Activated naive CD8-positive, alpha-beta T cell treated with anti-CD3 and anti-CD28 coated beads for 36 hours (primary cell): ENCODE results near the gene FAM25G. TPM values are rescaled to one million over a fixed set of nuclear protein-coding genes. Genes with fewer than 3 reads are reported as not detected.

Experiments
- DNase-seq: peaks from one replicate; pipeline ENCODE4 v3.0.0; 2021
- H3K27ac Mint-ChIP-seq: one replicate; pipeline ENCODE4 v1.8.0; 2022; ENCODE audit warnings: mild to moderate bottlenecking, moderate library complexity, mixed read lengths
- H3K27me3 Mint-ChIP-seq: one replicate; pipeline ENCODE4 v1.8.0; 2022; ENCODE audit warnings: mild to moderate bottlenecking, mixed read lengths
- H3K36me3 Mint-ChIP-seq: one replicate; pipeline ENCODE4 v1.8.0; 2021; ENCODE audit warnings: mild to moderate bottlenecking, mixed read lengths
- H3K4me1 Mint-ChIP-seq: one replicate; pipeline ENCODE4 v1.8.0; 2021; ENCODE audit warnings: mixed read lengths
- H3K4me3 Mint-ChIP-seq: one replicate; pipeline ENCODE4 v1.8.0; 2022; ENCODE audit warnings: mild to moderate bottlenecking, moderate library complexity, mixed read lengths
- H3K9me3 Mint-ChIP-seq: one replicate; pipeline ENCODE4 v1.8.0; 2022; ENCODE audit warnings: mixed read lengths
- total RNA-seq, 2 experiments: library from RNA; stranded (reverse); gene quantifications; one replicate each; pipeline ENCODE4 v1.2.3, GENCODE V29; 2021

Gene FAM25G
- total RNA-seq, 2 experiments from 2014 or later, result not detected

DNA sequence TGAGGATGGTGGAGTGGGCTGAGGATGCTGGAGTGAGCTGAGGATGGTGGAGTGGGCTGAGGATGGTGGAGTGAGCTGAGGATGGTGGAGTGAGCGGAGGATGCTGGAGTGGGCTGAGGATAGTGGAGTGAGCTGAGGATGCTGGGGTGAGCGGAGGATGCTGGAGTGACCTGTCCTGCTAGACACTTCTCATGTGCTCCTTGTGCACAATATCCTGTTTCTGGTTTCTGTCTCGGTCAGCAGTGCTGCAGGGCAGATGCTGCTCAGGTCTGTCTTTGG lies 36.8 kb downstream of the FAM25G start:
- no peaks in the 10 kb centered on the region for H3K9me3 Mint-ChIP-seq
- no peak for DNase-seq
- H3K4me3 Mint-ChIP-seq, result no peak overlapping the region
- peaks cover 3% of the 10 kb centered on the region for H3K27me3 Mint-ChIP-seq
- no peaks in the 10 kb centered on the region for H3K36me3 Mint-ChIP-seq
- no peak overlapping the region for H3K27ac Mint-ChIP-seq
- H3K4me1 Mint-ChIP-seq, result no peaks in the 10 kb centered on the region

DNA sequence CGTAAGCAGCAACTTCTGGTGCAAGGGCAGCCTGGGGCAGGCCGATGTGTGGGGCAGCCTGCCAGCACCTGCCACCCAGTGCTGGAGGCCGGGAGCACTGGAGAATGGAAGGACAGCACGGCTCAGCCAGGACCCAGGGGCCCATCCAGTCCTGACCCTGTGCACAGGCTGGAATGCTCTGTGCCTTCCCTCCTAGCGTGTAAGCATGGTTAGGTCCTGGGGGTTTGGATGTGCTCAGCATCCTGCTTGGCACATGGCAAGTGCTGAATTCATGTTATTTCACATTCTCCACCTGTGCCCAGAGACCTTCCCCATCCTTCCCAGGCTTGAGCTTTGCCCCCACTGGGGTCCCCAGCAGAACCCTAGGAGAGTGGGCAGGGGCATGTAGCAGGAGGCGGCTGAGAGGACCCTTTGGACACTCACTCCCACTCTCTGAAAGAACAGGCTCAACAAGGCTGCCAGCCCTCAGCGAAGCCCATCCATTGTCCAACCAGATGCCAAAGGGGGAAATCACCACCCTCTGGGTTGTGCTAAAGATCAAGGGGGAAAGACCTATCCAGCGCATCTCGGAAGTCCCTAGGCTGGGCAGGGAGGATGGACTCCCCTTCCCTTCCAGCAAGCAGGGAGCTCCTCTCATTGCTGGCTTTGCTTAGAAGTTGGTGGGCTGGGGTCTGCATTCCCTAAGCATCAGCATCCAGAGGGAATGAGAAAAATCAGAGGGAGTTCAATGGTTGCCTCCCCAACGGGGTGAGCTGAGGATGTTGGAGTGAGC lies 37.3 kb downstream of the FAM25G start:
- H3K27me3 Mint-ChIP-seq, result no peaks in the 10 kb centered on the region
- no peak for DNase-seq
- H3K4me1 Mint-ChIP-seq, result no peaks in the 10 kb centered on the region
- H3K36me3 Mint-ChIP-seq, result no peaks in the 10 kb centered on the region
- H3K27ac Mint-ChIP-seq, result no peak overlapping the region
- H3K4me3 Mint-ChIP-seq, result no peak overlapping the region
- no peaks in the 10 kb centered on the region for H3K9me3 Mint-ChIP-seq

DNA sequence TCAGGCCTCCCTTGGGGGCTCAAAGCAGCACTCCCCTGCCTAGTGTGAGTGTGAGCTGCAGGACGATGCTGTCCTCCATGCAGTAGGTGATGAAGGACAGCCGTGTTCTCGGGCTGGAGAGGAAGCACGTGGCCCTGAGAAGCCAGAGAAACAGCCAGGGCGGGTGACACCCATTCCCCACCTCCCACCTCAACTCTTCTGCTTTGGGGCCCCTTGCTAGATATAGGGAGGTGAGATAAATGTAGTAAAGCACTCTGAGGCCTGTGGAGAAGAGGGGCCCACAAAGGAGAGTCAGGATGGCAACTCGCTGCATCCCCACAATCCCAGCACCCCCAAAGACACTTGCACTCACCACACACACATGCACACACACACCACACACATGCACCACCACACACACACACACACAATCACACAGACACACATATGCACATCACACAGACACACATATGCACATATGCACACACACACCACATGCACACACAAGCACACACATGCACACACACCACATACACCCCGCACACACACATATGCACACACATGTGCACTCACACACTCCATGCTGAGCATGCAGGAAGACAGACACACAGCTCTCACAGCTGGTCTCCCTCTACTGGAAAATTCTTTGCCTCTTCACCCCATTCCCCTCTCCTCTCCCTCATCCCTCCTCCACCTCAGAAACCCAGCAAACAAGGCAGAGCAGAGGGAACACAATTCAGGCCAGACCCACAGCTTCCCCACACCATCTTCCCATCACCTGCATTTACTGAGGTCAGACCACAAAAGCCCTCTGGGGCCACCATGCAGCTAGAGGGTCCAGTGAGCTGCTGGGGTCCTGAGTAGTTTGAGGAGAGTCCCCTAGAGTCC lies 38.1 kb downstream of the FAM25G start:
- Mint-ChIP-seq H3K9me3 (no peaks in the 10 kb centered on the region), H3K36me3 (no peaks in the 10 kb centered on the region), H3K27ac (no peak overlapping the region), H3K4me3 (no peak overlapping the region), H3K27me3 (no peaks in the 10 kb centered on the region), H3K4me1 (peaks cover 7% of the 10 kb centered on the region)
- no peak for DNase-seq

DNA sequence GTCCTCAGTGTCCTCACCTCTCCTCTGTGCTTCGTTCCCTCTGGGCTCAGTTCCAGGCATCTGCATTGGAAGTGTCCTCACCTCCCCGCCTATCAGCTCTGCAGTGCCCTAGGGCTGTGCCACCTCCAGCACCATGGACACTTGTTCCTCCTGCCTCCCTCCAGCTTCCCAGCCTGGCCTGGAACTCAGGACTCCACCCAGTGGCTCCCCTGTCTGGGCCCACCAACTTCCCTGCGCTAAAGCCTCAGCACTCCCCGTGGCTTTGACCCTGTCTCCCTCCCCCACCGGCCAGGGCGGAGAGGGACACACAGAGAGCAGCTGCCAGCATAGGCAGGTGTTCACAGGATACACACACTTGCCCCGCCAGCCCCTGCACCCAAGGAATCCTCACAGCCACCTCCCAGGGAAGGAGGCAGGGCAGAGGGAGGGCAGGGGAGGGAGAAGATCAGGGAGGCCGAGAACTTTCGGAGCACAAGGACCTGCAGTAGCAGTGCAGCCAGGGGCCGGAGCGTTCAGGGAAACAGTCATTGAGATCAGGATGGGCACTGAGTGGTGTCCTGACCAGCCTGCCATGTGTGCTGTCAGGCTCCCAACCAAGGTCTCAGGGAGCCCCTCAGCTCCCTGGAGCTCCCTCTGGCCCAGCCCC lies 38.9 kb downstream of the FAM25G start:
- DNase-seq, result no peak
- peaks cover 8% of the 10 kb centered on the region for H3K4me1 Mint-ChIP-seq

DNA sequence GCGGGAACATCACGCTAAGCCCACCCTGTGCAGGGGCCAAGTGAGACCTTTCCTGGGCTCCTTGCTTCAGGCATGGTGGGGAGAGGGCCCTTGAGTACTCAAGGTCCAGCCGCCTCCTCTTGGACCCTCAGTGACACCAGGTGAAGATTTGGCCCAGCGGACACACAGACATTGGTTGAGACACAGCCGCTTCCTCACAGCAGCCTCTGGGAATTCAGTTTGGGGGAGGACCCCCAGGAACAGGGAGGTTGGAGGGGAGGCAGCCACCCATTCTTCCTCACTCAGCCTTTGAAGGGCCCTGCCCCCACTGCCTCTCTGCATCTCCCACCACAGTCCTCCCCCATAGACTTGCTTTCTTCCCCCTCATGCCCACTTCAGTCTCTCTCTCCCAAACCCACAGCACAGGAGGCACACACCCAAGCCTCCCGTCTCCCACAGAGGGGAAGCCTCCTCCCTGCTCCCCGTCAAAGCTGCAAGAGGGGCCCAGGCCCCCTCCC lies 39.5 kb downstream of the FAM25G start:
- no peaks in the 10 kb centered on the region for H3K9me3 Mint-ChIP-seq
- no peaks in the 10 kb centered on the region for H3K36me3 Mint-ChIP-seq
- no peak overlapping the region for H3K4me3 Mint-ChIP-seq
- no peak overlapping the region for H3K27ac Mint-ChIP-seq
- no peak for DNase-seq
- H3K4me1 Mint-ChIP-seq, result peaks cover 8% of the 10 kb centered on the region
- H3K27me3 Mint-ChIP-seq, result no peaks in the 10 kb centered on the region

More for the DNA sequence above, 38.9 kb downstream of the FAM25G start:
- Mint-ChIP-seq H3K9me3 (no peaks in the 10 kb centered on the region), H3K27me3 (no peaks in the 10 kb centered on the region), H3K36me3 (no peaks in the 10 kb centered on the region), H3K27ac (no peak overlapping the region), H3K4me3 (no peak overlapping the region)

DNA sequence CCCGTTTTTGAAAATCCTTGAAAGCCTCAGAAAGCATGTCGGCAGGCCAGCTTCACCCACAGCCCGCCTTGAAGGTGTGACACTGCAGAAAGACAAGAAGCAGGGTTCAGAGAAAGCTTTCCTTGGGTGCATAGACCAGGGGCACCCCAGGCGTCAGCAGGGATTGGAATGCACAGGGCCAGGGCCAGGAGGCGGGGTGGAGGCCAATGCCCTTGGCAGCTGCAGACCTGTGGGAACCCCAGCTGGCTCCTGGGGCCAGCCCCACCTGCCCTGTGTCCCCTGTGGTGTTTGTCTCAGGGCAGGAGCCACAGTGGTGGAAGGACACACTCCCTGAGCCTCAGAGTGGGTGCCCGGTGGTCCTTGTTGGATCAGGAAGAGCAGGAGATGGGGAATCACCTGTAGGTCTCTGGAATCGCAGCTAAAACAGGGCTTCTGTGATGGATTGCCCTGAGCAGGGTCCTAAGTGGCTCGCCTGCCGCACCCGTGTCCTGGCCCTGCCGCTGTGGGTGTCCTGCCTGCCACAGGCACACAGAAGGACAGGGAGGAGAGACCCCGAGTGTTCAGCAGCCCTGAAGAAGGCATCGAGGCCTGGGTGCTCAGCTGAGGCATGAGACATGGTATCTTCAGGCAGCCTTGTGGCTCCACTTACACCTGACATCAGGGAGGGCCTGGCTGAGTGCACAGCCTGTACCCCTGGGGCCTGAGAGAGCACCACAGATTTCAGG lies 40.1 kb downstream of the FAM25G start:
- H3K4me1 Mint-ChIP-seq, result peaks cover 8% of the 10 kb centered on the region
- H3K27ac Mint-ChIP-seq, result no peak overlapping the region
- no peaks in the 10 kb centered on the region for H3K36me3 Mint-ChIP-seq
- H3K9me3 Mint-ChIP-seq, result no peaks in the 10 kb centered on the region
- no peak for DNase-seq
- no peaks in the 10 kb centered on the region for H3K27me3 Mint-ChIP-seq
- H3K4me3 Mint-ChIP-seq, result no peak overlapping the region

DNA sequence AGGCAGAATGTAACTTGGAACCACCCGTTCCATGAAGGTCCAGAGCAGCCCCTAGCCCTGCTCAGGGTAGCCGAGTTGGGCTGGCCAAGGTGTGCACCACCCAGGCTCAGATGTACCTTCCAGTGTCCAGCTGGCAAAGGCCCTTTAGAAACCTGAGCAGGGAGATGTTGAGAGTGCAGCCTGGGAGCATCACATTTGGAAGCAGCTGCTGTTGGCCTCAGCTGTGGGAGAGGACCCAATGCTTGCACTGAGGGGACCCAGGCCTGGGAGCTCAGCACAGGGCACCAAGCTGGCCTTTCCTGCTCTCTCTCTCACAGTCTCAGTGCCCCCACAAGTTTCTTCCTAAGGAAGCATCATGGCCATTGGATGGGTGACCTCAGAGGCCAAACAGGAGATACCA lies 41.1 kb downstream of the FAM25G start:
- peaks cover 6% of the 10 kb centered on the region for H3K9me3 Mint-ChIP-seq
- H3K27ac Mint-ChIP-seq, result no peak overlapping the region
- H3K36me3 Mint-ChIP-seq, result no peaks in the 10 kb centered on the region
- peaks cover 8% of the 10 kb centered on the region for H3K4me1 Mint-ChIP-seq
- no peak overlapping the region for H3K4me3 Mint-ChIP-seq
- no peak for DNase-seq
- H3K27me3 Mint-ChIP-seq, result no peaks in the 10 kb centered on the region

DNA sequence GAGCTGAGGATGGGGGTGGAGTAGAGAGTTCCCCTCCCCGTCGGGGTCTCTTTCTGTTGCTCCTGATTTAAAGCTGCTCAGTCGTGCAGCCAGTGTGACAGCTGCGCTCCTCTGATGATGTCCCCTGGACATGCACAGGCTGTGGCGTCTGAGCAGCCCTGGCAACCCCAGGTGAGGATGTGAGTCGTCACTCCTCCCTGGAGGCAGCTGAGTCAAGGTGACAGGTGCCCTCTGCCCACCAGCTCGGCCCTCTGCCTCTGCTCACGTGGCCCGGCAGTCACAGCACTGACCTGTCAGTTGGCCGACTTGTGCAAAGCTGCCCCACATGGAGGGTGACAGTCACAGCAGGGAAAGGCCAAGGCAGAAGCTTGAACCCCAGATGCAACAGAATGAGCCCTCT lies 41.5 kb downstream of the FAM25G start:
- no peaks in the 10 kb centered on the region for H3K36me3 Mint-ChIP-seq
- H3K9me3 Mint-ChIP-seq, result peaks cover 10% of the 10 kb centered on the region
- H3K27me3 Mint-ChIP-seq, result no peaks in the 10 kb centered on the region
- no peak overlapping the region for H3K4me3 Mint-ChIP-seq
- H3K27ac Mint-ChIP-seq, result no peak overlapping the region
- no peak for DNase-seq
- H3K4me1 Mint-ChIP-seq, result peaks cover 8% of the 10 kb centered on the region

DNA sequence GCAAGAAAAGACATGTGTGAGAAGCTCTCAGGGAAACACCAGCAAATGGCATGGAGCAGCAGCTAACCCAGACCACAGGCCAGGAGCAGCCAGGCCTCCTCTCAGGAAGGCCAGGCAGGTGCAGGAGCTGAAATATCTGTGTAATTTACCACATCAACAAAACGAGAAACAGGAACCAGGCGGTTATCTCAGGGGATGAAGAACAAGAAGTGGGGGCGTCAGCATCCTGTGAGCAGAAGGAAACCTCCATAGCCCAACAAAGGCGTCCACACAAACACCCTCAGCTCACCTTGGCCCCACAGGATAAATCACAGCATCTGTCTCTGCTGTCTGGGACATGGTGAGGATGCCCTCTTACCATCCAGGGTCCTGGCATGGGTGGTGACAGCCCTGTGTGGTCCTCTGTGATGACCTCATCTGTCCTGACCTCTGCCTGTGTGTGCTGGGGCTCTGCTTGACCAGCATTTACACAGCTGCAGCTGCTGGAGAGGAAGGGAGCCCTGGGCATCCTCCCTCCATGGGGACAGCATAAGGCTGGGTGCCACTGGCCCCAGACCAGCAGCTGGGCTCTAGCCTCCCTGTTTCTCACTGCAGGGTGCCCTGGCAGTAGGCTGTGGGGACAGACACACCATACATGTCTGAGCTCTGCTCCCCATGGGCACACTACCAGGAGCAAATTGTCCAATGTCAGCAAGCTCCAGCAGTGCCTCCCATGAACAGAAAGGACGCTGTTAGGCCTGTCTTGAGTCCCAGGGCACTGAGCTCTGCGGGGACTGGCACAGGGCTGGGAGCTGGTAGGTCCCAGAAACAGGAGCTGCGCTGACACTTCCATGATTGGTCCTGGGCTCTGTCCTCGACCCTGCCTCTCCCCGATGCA lies 42.2 kb downstream of the FAM25G start:
- peaks cover 8% of the 10 kb centered on the region for H3K4me1 Mint-ChIP-seq
- peaks cover 10% of the 10 kb centered on the region for H3K9me3 Mint-ChIP-seq
- H3K27me3 Mint-ChIP-seq, result no peaks in the 10 kb centered on the region
- no peak overlapping the region for H3K27ac Mint-ChIP-seq
- no peak overlapping the region for H3K4me3 Mint-ChIP-seq
- DNase-seq, result no peak
- no peaks in the 10 kb centered on the region for H3K36me3 Mint-ChIP-seq

DNA sequence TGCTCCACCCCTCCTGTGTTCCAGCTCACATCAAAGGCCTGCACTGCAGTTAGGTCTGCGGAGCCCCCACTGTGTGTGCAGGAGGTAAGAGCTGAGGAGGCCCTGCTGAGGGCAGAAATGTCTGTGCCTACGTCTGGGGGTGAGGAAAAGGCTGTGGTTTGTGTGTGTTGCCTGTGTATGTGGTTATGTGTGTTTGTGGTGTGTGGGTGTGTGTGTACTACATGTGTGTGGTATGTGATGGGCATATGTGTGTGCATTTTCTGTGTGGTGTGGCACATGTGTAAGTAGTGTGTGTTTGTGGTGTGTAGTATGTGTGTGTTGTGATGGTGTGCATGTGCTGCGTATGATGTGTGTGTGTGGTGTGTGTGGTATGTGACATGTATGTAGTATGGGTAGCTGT lies 43.8 kb downstream of the FAM25G start:
- H3K4me1 Mint-ChIP-seq, result peaks cover 8% of the 10 kb centered on the region
- peaks cover 10% of the 10 kb centered on the region for H3K9me3 Mint-ChIP-seq
- no peaks in the 10 kb centered on the region for H3K36me3 Mint-ChIP-seq
- no peaks in the 10 kb centered on the region for H3K27me3 Mint-ChIP-seq
- no peak for DNase-seq
- no peak overlapping the region for H3K27ac Mint-ChIP-seq
- H3K4me3 Mint-ChIP-seq, result no peak overlapping the region

DNA sequence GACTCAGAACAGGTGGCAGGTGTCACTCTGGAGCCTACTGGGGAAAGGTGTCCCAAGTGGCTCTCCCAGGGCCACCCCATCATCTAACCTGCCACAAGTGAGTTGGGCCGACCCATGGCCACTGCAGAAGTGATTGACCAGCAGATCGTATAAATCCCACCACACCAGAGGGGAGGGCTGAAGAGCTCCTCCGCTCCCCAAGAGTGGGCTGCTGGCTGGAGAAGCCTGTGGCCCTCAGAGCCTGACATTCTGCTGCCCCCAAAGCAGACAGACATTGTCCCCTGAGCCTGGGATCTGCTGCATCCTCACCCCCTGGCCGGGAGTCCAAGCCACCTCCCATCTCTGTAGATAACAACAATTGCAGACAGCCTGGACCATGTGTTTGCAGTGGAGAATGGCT lies 44.3 kb downstream of the FAM25G start:
- Mint-ChIP-seq H3K27me3 (no peaks in the 10 kb centered on the region), H3K36me3 (no peaks in the 10 kb centered on the region), H3K9me3 (peaks cover 10% of the 10 kb centered on the region), H3K4me3 (no peak overlapping the region), H3K4me1 (peaks cover 8% of the 10 kb centered on the region), H3K27ac (no peak overlapping the region)
- no peak for DNase-seq

DNA sequence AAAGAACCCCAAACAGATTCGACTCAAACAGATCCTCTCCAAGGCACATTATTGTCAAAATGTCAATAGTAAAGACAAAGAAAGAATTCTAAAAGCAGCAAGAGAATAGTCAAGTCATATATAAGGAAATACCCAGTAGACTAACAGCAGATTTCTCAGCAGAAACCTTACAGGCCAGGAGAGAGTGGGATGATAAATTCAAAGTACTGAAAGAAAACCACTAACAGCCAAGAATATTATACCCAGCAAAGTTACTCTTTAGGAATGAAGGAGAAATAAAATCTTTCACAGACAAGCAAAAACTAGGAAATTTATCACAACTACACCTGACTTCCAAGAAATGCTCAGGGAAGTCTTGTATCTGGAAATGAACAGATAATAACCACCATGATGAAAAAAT lies 45.8 kb downstream of the FAM25G start:
- DNase-seq, result no peak
- Mint-ChIP-seq H3K4me3 (no peak overlapping the region), H3K36me3 (no peaks in the 10 kb centered on the region), H3K9me3 (peaks cover 10% of the 10 kb centered on the region), H3K27me3 (no peaks in the 10 kb centered on the region), H3K4me1 (peaks cover 8% of the 10 kb centered on the region), H3K27ac (no peak overlapping the region)

DNA sequence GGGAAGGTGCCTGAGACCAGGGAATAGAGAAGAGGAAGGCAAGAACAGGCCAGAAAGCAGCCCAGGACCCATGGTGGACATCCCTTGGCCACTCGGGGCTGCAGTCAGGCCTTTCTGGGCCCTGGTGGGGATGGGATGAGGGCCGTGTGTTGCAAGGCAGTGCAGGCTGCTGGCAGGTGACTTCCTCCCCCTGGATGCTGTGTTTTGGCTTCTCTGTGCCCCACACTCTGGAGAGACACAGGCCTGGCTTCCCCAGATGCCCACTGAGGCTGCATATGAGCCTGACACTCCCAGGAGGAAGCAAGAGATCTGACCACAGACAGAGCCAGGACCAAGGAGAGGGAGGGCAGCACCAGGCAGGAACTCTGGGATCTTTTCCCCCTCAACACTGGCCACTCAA lies 47.5 kb downstream of the FAM25G start:
- Mint-ChIP-seq H3K27me3 (peaks cover 6% of the 10 kb centered on the region), H3K4me1 (peaks cover 6% of the 10 kb centered on the region), H3K4me3 (no peak overlapping the region), H3K27ac (no peak overlapping the region), H3K9me3 (peaks cover 10% of the 10 kb centered on the region), H3K36me3 (no peaks in the 10 kb centered on the region)
- DNase-seq, result no peak

DNA sequence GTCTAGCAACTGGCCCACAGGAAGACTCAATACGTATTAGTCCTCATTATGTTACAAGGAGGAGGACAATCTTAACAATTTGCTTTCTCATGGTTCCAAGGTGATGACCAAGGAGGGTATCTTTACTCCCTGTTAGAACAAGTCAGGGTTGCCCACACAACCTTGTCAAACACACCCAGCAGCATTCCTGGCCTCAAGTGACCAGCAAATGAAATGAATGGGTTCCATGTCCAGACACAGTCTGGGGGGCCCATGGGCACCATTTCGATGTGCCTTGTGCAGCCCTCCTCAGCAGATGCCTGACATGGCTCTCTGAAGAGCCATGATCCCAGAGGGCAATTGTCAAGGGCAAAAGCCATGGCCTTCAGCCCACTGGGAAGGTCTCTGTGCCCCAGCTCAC lies 48.4 kb downstream of the FAM25G start:
- Mint-ChIP-seq H3K4me3 (no peak overlapping the region), H3K27ac (no peak overlapping the region), H3K36me3 (no peaks in the 10 kb centered on the region), H3K27me3 (peaks cover 12% of the 10 kb centered on the region), H3K9me3 (peaks cover 10% of the 10 kb centered on the region), H3K4me1 (no peaks in the 10 kb centered on the region)
- no peak for DNase-seq
